Smooth muscle cell of bladder (primary cell): Measurements from ENCODE around the gene RTP2. TPM values are rescaled to one million over a fixed set of nuclear protein-coding genes. Genes with fewer than 3 reads are reported as not detected.

Experiments
- total RNA-seq: library from RNA; depleted of rRNA; stranded (reverse); fragments of >200 nt; gene quantifications from 2 replicates; pipeline ENCODE4 v1.2.3, GENCODE V29; 2014

RTP2 gene, protein sequence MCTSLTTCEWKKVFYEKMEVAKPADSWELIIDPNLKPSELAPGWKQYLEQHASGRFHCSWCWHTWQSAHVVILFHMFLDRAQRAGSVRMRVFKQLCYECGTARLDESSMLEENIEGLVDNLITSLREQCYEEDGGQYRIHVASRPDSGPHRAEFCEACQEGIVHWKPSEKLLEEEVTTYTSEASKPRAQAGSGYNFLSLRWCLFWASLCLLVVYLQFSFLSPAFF
- total RNA-seq, result not detected in 2 replicates

DNA sequence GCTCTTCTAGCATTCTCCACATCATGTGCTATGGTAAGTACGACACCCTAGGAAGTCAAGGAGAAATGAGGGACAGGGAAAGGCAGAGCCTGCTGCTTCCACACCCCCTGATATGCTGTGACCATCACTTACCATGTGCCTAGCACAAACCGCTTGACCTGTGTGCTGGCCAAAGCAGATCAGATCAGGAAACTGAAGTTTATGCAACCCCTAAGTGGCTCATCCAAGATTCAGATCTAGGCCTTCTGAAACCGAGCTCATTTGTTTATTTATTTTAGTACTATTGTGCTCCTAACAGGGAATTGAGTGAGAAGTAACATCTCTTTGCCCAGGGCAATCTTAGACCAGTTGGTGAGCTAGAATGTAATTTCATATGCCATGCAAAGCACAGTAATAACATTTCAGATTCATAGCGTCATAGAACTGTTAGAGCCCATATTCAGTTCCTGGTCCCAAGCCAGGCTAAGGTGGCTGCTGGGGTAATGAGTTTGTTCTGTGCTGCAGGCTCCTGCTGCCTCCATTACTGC is at the start of gene RTP2:
Gene RTP2 (minus strand): TSS at position 51 of the 527 bp plus-strand sequence. CDS start 429 bp downstream, outside the sequence.

DNA sequence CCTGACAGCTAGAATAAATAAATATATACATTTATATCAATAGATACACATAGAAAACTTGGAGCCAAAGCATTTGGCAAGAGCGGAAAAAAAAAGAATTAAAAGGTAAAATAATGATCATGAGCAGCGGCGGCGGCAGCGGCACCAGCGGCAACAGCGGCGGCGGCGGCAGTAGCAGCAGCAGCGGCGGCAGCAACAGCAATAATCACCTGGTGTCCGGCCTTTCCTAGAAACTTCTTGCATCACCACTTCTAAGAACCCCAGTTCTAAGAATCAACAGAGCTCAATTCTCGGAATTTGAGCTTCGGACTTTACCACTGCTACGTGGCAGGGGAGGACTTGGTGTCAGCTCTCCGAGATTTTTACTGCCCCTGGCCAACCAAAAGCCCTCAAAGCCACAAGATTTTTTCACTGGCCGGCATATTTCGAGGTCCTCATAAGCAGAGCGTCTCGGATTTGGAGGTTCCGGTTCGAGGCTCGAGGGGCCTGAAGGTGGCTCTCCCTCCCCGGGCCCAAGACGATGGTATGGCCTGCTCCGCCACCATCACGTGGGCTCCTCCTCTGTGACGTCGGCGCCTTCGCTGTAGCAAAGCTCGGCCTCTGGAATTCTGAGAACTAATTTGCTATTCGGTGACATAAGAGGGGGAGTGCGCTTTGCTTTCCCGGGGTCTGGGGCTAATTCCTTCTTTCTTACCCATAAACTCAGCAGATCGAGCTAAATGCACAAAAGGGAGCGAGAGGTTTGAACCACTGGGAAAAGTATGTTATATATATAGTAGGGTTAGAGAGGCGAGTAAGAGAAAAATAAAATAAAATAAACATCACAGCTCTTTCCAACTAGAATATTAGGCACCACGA is 43.1 kb upstream of the RTP2 start, which contains the start of gene BCL6:
Gene BCL6 (minus strand): TSS at position 268 of the 858 bp plus-strand sequence. CDS start 11,775 bp downstream, outside the sequence.

DNA sequence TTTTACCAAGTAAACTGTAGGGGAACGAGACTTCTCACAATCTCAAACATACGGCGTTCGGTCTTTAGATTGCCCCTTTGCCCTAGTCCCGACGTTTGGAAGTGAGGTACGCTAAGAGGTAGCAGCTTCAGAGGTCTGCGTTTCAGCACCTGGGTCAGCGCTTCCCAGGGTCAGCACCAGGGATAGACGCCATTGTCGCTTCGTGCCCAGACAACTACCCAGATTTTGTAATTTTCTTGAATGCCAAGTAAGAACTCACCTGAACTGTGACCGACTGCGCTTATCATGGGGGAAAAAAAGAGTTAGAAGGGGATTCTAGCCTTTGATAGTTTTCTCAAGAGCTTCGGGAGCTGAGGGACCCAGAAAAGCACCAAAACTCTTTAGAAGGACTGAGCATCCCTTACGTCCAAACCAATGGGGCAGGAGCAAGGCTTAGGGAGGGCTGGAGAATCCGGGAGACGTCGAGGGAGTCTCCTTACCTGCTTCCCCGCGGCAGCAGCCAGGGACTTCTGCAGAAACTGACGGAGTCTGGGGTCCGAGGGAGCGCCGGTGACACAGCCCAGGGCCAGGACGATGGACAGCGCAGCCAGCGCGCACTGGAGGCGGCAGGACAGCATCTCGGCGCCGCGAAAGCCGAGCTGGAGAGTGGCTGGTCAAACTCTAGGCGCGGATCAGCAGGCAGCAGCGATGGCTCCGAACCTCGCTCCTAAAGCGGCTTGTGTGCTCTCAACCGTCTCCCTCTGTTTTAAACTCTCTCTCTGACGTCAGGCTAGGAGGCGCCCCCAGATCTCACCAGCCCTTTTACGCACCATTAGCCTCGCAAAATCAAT is 32.5 kb downstream of the RTP2 start, which contains the start of gene SST:
Gene SST (minus strand): TSS at position 720 of the 830 bp plus-strand sequence. CDS start 103 bp downstream, at position 617.

Other genes with a start within 250 kb of the RTP2 start
- not detected in 2 replicates for gene SST, start 32.2 kb downstream of the RTP2 start, total RNA-seq
- gene BCL6, start 42.9 kb upstream of the RTP2 start, total RNA-seq, result 16.8 and 30.1 TPM in 2 replicates